ENCODE data around the gene CCDC43.
"Not testable (repeated sequence)": the region's sequence is repeated elsewhere in the genome, so short reads cannot be mapped to it uniquely, and the experiment has no call there.

CCDC43 gene

GRCh38 chr17:44666006-44666405 lies 23.6 kb downstream of the CCDC43 start:
- DNase-seq, result no peak

GRCh38 chr17:44664867-44665266 lies 24.7 kb downstream of the CCDC43 start:
- DNase-seq, result no peak

- no peak for DNase-seq
These were observed 26.5 kb downstream of the CCDC43 start for GRCh38 chr17:44663095-44663494.

- no peak for DNase-seq
These were observed 27.7 kb downstream of the CCDC43 start for GRCh38 chr17:44661835-44662234.

- no peak for DNase-seq
These were observed 33.4 kb downstream of the CCDC43 start, which contains the start of gene MEIOC for GRCh38 chr17:44655983-44656710. Gene MEIOC, plus strand, starts transcription at chr17:44656468. Its CDS starts 146 bp downstream, at chr17:44656614.

GRCh38 chr17:44653954-44654353 lies 35.6 kb downstream of the CCDC43 start:
- no peak for DNase-seq

- no peak for DNase-seq
These were observed 36.2 kb downstream of the CCDC43 start for GRCh38 chr17:44653384-44653783.

- no peak for DNase-seq
These were observed 36.8 kb downstream of the CCDC43 start for GRCh38 chr17:44652727-44653126.

GRCh38 chr17:44651228-44651627 lies 38.3 kb downstream of the CCDC43 start:
- DNase-seq, result no peak

GRCh38 chr17:44648963-44649362 lies 40.6 kb downstream of the CCDC43 start:
- DNase-seq, result no peak

- no peak for DNase-seq
These were observed 41.8 kb downstream of the CCDC43 start for GRCh38 chr17:44647736-44648135.

- DNase-seq, result no peak
These were observed 43.3 kb downstream of the CCDC43 start for GRCh38 chr17:44646280-44646679.

GRCh38 chr17:44645341-44645740 lies 44.2 kb downstream of the CCDC43 start:
- DNase-seq, result no peak

GRCh38 chr17:44642834-44643233 lies 46.7 kb downstream of the CCDC43 start:
- DNase-seq, result no peak

- DNase-seq, result no peak
These were observed 52.5 kb downstream of the CCDC43 start for GRCh38 chr17:44637066-44637465.

GRCh38 chr17:44636562-44636961 lies 53.0 kb downstream of the CCDC43 start:
- peak; percentile 38 for DNase-seq

- not testable (repeated sequence) for DNase-seq
These were observed 55.2 kb downstream of the CCDC43 start for GRCh38 chr17:44634401-44634800.

GRCh38 chr17:44633998-44634397 lies 55.6 kb downstream of the CCDC43 start:
- DNase-seq, result no peak

- no peak for DNase-seq
These were observed 58.9 kb downstream of the CCDC43 start for GRCh38 chr17:44630703-44631102.

GRCh38 chr17:44629314-44629713 lies 60.3 kb downstream of the CCDC43 start:
- no peak for DNase-seq

- no peak for DNase-seq
These were observed 61.1 kb downstream of the CCDC43 start for GRCh38 chr17:44628243-44629188.

GRCh38 chr17:44627513-44628242 lies 61.9 kb downstream of the CCDC43 start:
- DNase-seq, result no peak

Measured in RPMI8226 (cell line).